Mesendoderm (in vitro differentiated cells): ENCODE results near the gene RBM26. TPM values are rescaled to one million over a fixed set of nuclear protein-coding genes. Genes with fewer than 3 reads are reported as not detected.

Experiments used
- DNase-seq: peaks from one replicate; pipeline ENCODE4 v3.0.0; 2013
- H2AK5ac ChIP-seq: 2 replicates; pipeline ENCODE4 v1.6.1; 2013; ENCODE audit warnings: low read length, inconsistent platforms
- H2BK120ac ChIP-seq: 2 replicates; pipeline ENCODE4 v1.6.1; 2013; ENCODE audit warnings: low read depth, mild to moderate bottlenecking, low read length, moderate library complexity, mixed read lengths
- H2BK15ac ChIP-seq: replicated peaks from 2 replicates; pipeline ENCODE4 v1.6.1; 2013; ENCODE audit warnings: low read depth, mild to moderate bottlenecking, moderate library complexity
- H2BK5ac ChIP-seq: 2 replicates; pipeline ENCODE4 v1.6.1; 2013; ENCODE audit warnings: low read length, inconsistent platforms
- H3K18ac ChIP-seq: 2 replicates; pipeline ENCODE4 v1.6.1; 2013; ENCODE audit warnings: mild to moderate bottlenecking, low read length, mixed read lengths
- H3K23ac ChIP-seq: one replicate; pipeline ENCODE4 v1.6.1; 2013; ENCODE audit warnings: low read length
- H3K27ac ChIP-seq: 2 replicates; pipeline ENCODE4 v1.5.1; 2013; ENCODE audit warnings: low read depth, mild to moderate bottlenecking, inconsistent platforms, low read length, moderate library complexity
- H3K27me3 ChIP-seq: 2 replicates; pipeline ENCODE4 v1.6.1; 2013; ENCODE audit warnings: low read length, control low read depth, mild to moderate bottlenecking, inconsistent platforms; ENCODE audit not compliant: insufficient read depth, poor library complexity
- H3K36me3 ChIP-seq: 2 replicates; pipeline ENCODE4 v1.6.1; 2013; ENCODE audit warnings: low read length, inconsistent platforms; ENCODE audit not compliant: control insufficient read depth, insufficient read depth
- H3K4ac ChIP-seq: one replicate; pipeline ENCODE4 v1.6.1; 2013; ENCODE audit warnings: low read depth, mild to moderate bottlenecking, low read length, moderate library complexity
- H3K4me1 ChIP-seq: 2 replicates; pipeline ENCODE4 v1.6.1; 2013; ENCODE audit warnings: low read depth, low read length, inconsistent platforms; ENCODE audit not compliant: control insufficient read depth
- H3K4me2 ChIP-seq: 2 replicates; pipeline ENCODE4 v1.6.1; 2013; ENCODE audit warnings: low read length
- H3K4me3 ChIP-seq: 2 replicates; pipeline ENCODE4 v1.5.1; 2013; ENCODE audit warnings: mild to moderate bottlenecking, low read length
- H3K56ac ChIP-seq: one replicate; pipeline ENCODE4 v1.6.1; 2013; ENCODE audit warnings: low read length
- H3K79me1 ChIP-seq: 2 replicates; pipeline ENCODE4 v1.6.1; 2013; ENCODE audit warnings: low read length, inconsistent platforms
- H3K79me2 ChIP-seq: 2 replicates; pipeline ENCODE4 v1.6.1; 2013; ENCODE audit warnings: mild to moderate bottlenecking, low read length; ENCODE audit not compliant: control insufficient read depth, insufficient read depth
- H3K9ac ChIP-seq: 2 replicates; pipeline ENCODE4 v1.6.1; 2013; ENCODE audit warnings: low read length, inconsistent platforms
- H4K5ac ChIP-seq: one replicate; pipeline ENCODE4 v1.6.1; 2013; ENCODE audit warnings: low read length
- H4K8ac ChIP-seq: one replicate; pipeline ENCODE4 v1.6.1; 2013; ENCODE audit warnings: low read depth, mild to moderate bottlenecking, control low read depth, low read length, moderate library complexity
- WGBS: extraction: QIAGEN DNeasy Blood & Tissue Kit; methylation state at CpG from one replicate; pipeline ENCODE4 v1.1.7; 2013; ENCODE audit warnings: low lambda C conversion rate, missing lambda C conversion rate; ENCODE audit not compliant: insufficient coverage; ENCODE audit errors: extremely low coverage; 5-methylcytosine and 5-hydroxymethylcytosine counted together
- small RNA-seq: library from polyadenylated mRNA; stranded (forward); fragments of <200 nt; extraction: miRNeasy Mini kit (QIAGEN cat#:217004); gene quantifications from one replicate; pipeline ENCODE3, GENCODE V24; 2013; ENCODE audit not compliant: insufficient read depth

RBM26 gene

DNA sequence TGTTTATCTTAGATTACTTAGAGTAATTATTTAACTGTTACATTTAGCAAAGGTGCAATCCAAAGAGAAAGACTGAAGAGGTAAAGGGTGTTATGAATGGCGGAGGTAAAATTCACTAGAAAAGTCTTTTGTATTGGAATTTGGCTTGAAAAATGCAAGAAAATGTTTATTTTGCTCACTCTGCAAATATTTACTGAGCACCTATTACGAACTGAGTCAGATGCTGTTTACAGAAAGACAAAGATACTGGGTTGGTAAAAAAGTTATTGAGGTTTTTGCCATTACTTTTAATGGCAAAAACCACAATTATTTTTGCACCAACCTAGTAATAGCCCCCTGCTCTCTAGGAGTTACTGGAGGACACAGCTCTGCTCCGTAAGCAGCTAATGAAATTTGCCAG is 135.2 kb downstream of the RBM26 start:
- H3K4ac ChIP-seq: no peak overlapping the region
- no peaks in the 10 kb centered on the region for H3K4me1 ChIP-seq
- no peaks in the 10 kb centered on the region for H3K36me3 ChIP-seq
- H3K79me1 ChIP-seq: no peaks in the 10 kb centered on the region
- no peak overlapping the region for H3K56ac ChIP-seq
- no peak overlapping the region for H3K4me2 ChIP-seq
- no peak overlapping the region for H3K23ac ChIP-seq
- no peak overlapping the region for H2BK120ac ChIP-seq
- no peak overlapping the region for H3K9ac ChIP-seq
- H3K79me2 ChIP-seq: no peaks in the 10 kb centered on the region
- H3K18ac ChIP-seq: no peak overlapping the region
- no peak overlapping the region for H3K4me3 ChIP-seq
- H2AK5ac ChIP-seq: no peak overlapping the region
- H3K27ac ChIP-seq: no peak overlapping the region
- no peak overlapping the region for H4K5ac ChIP-seq
- no peak overlapping the region for H2BK5ac ChIP-seq
- H3K27me3 ChIP-seq: no peaks in the 10 kb centered on the region
- DNase-seq: no peak
- WGBS: no CpG with 5 or more reads among the region's 3 CpGs
- H2BK15ac ChIP-seq: no peak overlapping the region
- no peak overlapping the region for H4K8ac ChIP-seq

Small RNA genes lying within 50 kb of the gene (small RNA-seq; reads per million reads assigned to genes)
- gene RNA5SP33: not detected
